Measurements from ENCODE around the gene MOK.
"Not testable (repeated sequence)": the region's sequence is repeated elsewhere in the genome, so short reads cannot be mapped to it uniquely, and the experiment has no call there.

Gene MOK

GRCh38 chr14:102304611-102305506, at the start of gene MOK:
Gene MOK (minus strand): TSS chr14:102305164. CDS start chr14:102304968, 196 bp downstream.
- no peak for TF ChIP-seq CTCF (IDR thresholded peaks at IDR 0.05; ENCODE audit: low read depth, low read length, missing control alignments)
- peak; percentile 83 for DNase-seq (ENCODE audit: low read depth)
- peak within 1 kb of the TSS; percentile 57 for H3K4me3 ChIP-seq (ENCODE audit: low read depth, low read length)

- no peak for DNase-seq (ENCODE audit: low read depth)
- no peak for TF ChIP-seq CTCF (IDR thresholded peaks at IDR 0.05; ENCODE audit: low read depth, low read length, missing control alignments)
- no peak overlapping the region for H3K4me3 ChIP-seq (ENCODE audit: low read depth, low read length)
Observed at GRCh38 chr14:102353126-102353619, 48.2 kb upstream of the MOK start.

- no peak overlapping the region for H3K4me3 ChIP-seq (ENCODE audit: low read depth, low read length)
- no peak for DNase-seq (ENCODE audit: low read depth)
- no peak for TF ChIP-seq CTCF (IDR thresholded peaks at IDR 0.05; ENCODE audit: low read depth, low read length, missing control alignments)
Observed at GRCh38 chr14:102352213-102352612, 47.2 kb upstream of the MOK start.

GRCh38 chr14:102351593-102351992, 46.6 kb upstream of the MOK start:
- H3K4me3 ChIP-seq (ENCODE audit: low read depth, low read length); DNase-seq (ENCODE audit: low read depth): not testable (repeated sequence)

- no peak overlapping the region for H3K4me3 ChIP-seq (ENCODE audit: low read depth, low read length)
- TF ChIP-seq CTCF (IDR thresholded peaks at IDR 0.05; ENCODE audit: low read depth, low read length, missing control alignments): no peak
- no peak for DNase-seq (ENCODE audit: low read depth)
Observed at GRCh38 chr14:102351023-102351422, 46.1 kb upstream of the MOK start.

- no peak for TF ChIP-seq CTCF (IDR thresholded peaks at IDR 0.05; ENCODE audit: low read depth, low read length, missing control alignments)
- no peak overlapping the region for H3K4me3 ChIP-seq (ENCODE audit: low read depth, low read length)
- no peak for DNase-seq (ENCODE audit: low read depth)
Observed at GRCh38 chr14:102348376-102348775, 43.4 kb upstream of the MOK start.

GRCh38 chr14:102346645-102347044, 41.7 kb upstream of the MOK start:
- no peak for TF ChIP-seq CTCF (IDR thresholded peaks at IDR 0.05; ENCODE audit: low read depth, low read length, missing control alignments)
- H3K4me3 ChIP-seq (ENCODE audit: low read depth, low read length): no peak overlapping the region
- DNase-seq (ENCODE audit: low read depth): no peak
